HEK293 (cell line): Measurements from ENCODE around the gene ALKBH4.

Experiments
- CTCF ChIP-seq: fragments of 450-650 bp; formaldehyde crosslinking; IDR thresholded peaks from 2 replicates; pipeline ENCODE4 v1.5.1; 2016; ENCODE audit warnings: missing biosample characterization, missing genetic modification characterization
- ZNF221 ChIP-seq: fragments of 450-650 bp; formaldehyde crosslinking; IDR thresholded peaks from 2 replicates; pipeline ENCODE4 v1.5.1; 2017; ENCODE audit warnings: missing biosample characterization, missing genetic modification characterization, borderline replicate concordance
- ZNF529 ChIP-seq: fragments of 450-650 bp; formaldehyde crosslinking; IDR thresholded peaks from 2 replicates; pipeline ENCODE4 v1.5.1; 2017; ENCODE audit warnings: missing genetic modification characterization, missing biosample characterization; ENCODE audit not compliant: insufficient replicate concordance
- ZNF623 ChIP-seq: fragments of 450-650 bp; formaldehyde crosslinking; IDR thresholded peaks from 2 replicates; pipeline ENCODE4 v1.5.1; 2016; ENCODE audit warnings: missing biosample characterization, missing genetic modification characterization

- TF ChIP-seq CTCF (tag by site-specific recombination) (no peak), ZNF623 (no peak), ZNF221 (tag by site-specific recombination) (no peak), ZNF529 (tag by site-specific recombination) (no peak)
Observed at GRCh38 chr7:102429141-102429899, 35.3 kb downstream of the ALKBH4 start.
